IMR-90 (cell line): Measurements from ENCODE around the gene DDHD1. TPM values are rescaled to one million over a fixed set of nuclear protein-coding genes. Genes with fewer than 3 reads are reported as not detected.

Source experiments
- microRNA-seq, 2 experiments: library from miRNA; stranded (forward) in 1 of 2; unstranded in 1 of 2; fragments of 10-50 nt in 1 of 2; fragments of <30 nt in 1 of 2; gene quantifications in 1 of 2; microRNA quantifications in 1 of 2; one replicate each; pipeline versions ENCODE3 to v1.1.0; 2013 to 2020; ENCODE audit not compliant: insufficient read depth in 1 of 2, insufficient read length in 1 of 2, unreplicated experiment in 1 of 2
- polyA plus RNA-seq, 3 experiments: library from polyadenylated mRNA; depleted of rRNA; stranded (reverse); fragments of >200 nt; gene quantifications; 2 replicates each; pipeline ENCODE4 v1.2.3, GENCODE V29; 2012; ENCODE audit warnings: low replicate concordance in 1 of 3
- small RNA-seq, 5 experiments: library from RNA; depleted of rRNA; stranded (forward); fragments of <200 nt; gene quantifications; one replicate each; pipeline ENCODE3, GENCODE V24; 2012
- total RNA-seq: library from RNA; depleted of rRNA; stranded (reverse); fragments of >200 nt; gene quantifications from 2 replicates; pipeline ENCODE4 v1.2.3, GENCODE V29; 2012; rRNA removed

DDHD1 gene
- total and polyA plus RNA-seq, 2 of the 4 experiments (the other 2 are of a cell fraction) = 4.5 to 9.0 TPM

Small RNA genes lying within 50 kb of the gene (microRNA-seq; reads per million reads assigned to microRNA genes)
- not detected for gene AL352979.1 (ENCODE audit: insufficient read depth, insufficient read length)

Small RNA genes lying within 50 kb of the gene (small RNA-seq; reads per million reads assigned to genes)
- gene AL352979.1 = 0 reads per million in 5 experiments

Other genes with a start within 250 kb of the DDHD1 start
- 217 and 229 TPM in 2 replicates for gene FERMT2, start 202.3 kb downstream of the DDHD1 start, total RNA-seq
- gene FERMT2, start 202.3 kb downstream of the DDHD1 start, polyA plus RNA-seq (2012; rRNA removed) = 122 and 131 TPM in 2 replicates